Liver (tissue), 10 donors: ENCODE results near the gene RPS23. TPM values are rescaled to one million over a fixed set of nuclear protein-coding genes. Genes with fewer than 3 reads are reported as not detected.

ENCODE experiments used
- DNase-seq: peaks from one replicate; pipeline ENCODE4 v3.0.0-alpha.2; 2017; ENCODE audit warnings: low spot score
- H3K27ac ChIP-seq, 2 donors: one replicate each; pipeline ENCODE4 v1.7.0; 2013; ENCODE audit warnings: inconsistent platforms in 2 of 2, low read length in 2 of 2, control low read depth in 1 of 2, low read depth in 1 of 2, mild to moderate bottlenecking in 1 of 2
- H3K27me3 ChIP-seq, 4 donors: one replicate each; pipeline versions ENCODE4 v1.6.1 to v1.7.0; 2013; ENCODE audit warnings: low read length in 3 of 4, inconsistent platforms in 1 of 4, mild to moderate bottlenecking in 1 of 4, moderate library complexity in 1 of 4; ENCODE audit not compliant: control insufficient read depth in 4 of 4, insufficient read depth in 4 of 4
- H3K36me3 ChIP-seq, 4 donors: one replicate each; pipeline versions ENCODE4 v1.6.1 to v1.7.0; 2013; ENCODE audit warnings: low read length in 3 of 4, mild to moderate bottlenecking in 3 of 4, low read depth in 1 of 4, moderate library complexity in 1 of 4; ENCODE audit not compliant: control insufficient read depth in 4 of 4, insufficient read depth in 3 of 4
- H3K4me1 ChIP-seq, 4 donors: one replicate each; pipeline versions ENCODE4 v1.6.1 to v1.7.0; 2013; ENCODE audit warnings: low read length in 3 of 4, mild to moderate bottlenecking in 3 of 4, moderate library complexity in 1 of 4; ENCODE audit not compliant: control insufficient read depth in 4 of 4, insufficient read depth in 4 of 4
- H3K4me3 ChIP-seq, 3 donors: one replicate each; pipeline versions ENCODE4 v1.6.1 to v1.7.0; 2013; ENCODE audit warnings: low read length in 3 of 3, control low read depth in 1 of 3, low read depth in 1 of 3, mild to moderate bottlenecking in 1 of 3
- H3K9ac ChIP-seq, 2 donors: one replicate each; pipeline ENCODE4 v1.7.0; 2013; ENCODE audit warnings: low read length in 2 of 2, mild to moderate bottlenecking in 2 of 2, moderate library complexity in 2 of 2, control low read depth in 1 of 2, low read depth in 1 of 2
- H3K9me3 ChIP-seq, 4 donors: one replicate each; pipeline versions ENCODE4 v1.6.1 to v1.7.0; 2013; ENCODE audit warnings: low read length in 3 of 4; ENCODE audit not compliant: control insufficient read depth in 4 of 4
- ATF3 ChIP-seq: IDR thresholded peaks from 2 replicates; pipeline ENCODE4 v1.6.1; 2016; ENCODE audit warnings: antibody characterized with exemption
- CTCF ChIP-seq: fragments of 150-350 bp; IDR thresholded peaks from 2 replicates; pipeline ENCODE4 v1.5.1; 2017; ENCODE audit warnings: improper control_type of control experiment, low read depth, low read length; ENCODE audit not compliant: missing input control
- EGR1 ChIP-seq, 2 donors: IDR thresholded peaks; 2 replicates each; pipeline ENCODE4 v1.6.1; 2016 to 2018; ENCODE audit warnings: antibody characterized with exemption in 2 of 2, low read depth in 2 of 2
- FOXA1 ChIP-seq: IDR thresholded peaks from 2 replicates; pipeline ENCODE4 v1.6.1; 2016; ENCODE audit warnings: antibody characterized with exemption
- FOXA2 ChIP-seq: IDR thresholded peaks from 2 replicates; pipeline ENCODE4 v1.6.1; 2016; ENCODE audit warnings: antibody characterized with exemption
- HNF4A ChIP-seq, 2 donors: conservative IDR thresholded peaks; 2 replicates each; pipeline ENCODE4 v1.6.1; 2016; ENCODE audit warnings: antibody characterized with exemption in 2 of 2, mild to moderate bottlenecking in 2 of 2
- HNF4G ChIP-seq: IDR thresholded peaks from 2 replicates; pipeline ENCODE4 v1.6.1; 2016; ENCODE audit warnings: antibody characterized with exemption
- JUND ChIP-seq, 2 donors: IDR thresholded peaks; 2 replicates each; pipeline ENCODE4 v1.6.1; 2016; ENCODE audit warnings: antibody characterized with exemption in 2 of 2
- MAX ChIP-seq: IDR thresholded peaks from 2 replicates; pipeline ENCODE4 v1.6.1; 2016; ENCODE audit warnings: antibody characterized with exemption
- NR2F2 ChIP-seq: IDR thresholded peaks from 2 replicates; pipeline ENCODE4 v1.6.1; 2016; ENCODE audit warnings: antibody characterized with exemption
- RAD21 ChIP-seq, 2 donors: IDR thresholded peaks; 2 replicates each; pipeline ENCODE4 v1.6.1; 2016; ENCODE audit warnings: antibody characterized with exemption in 2 of 2, mild to moderate bottlenecking in 2 of 2
- REST ChIP-seq: IDR thresholded peaks from 2 replicates; pipeline ENCODE4 v1.6.1; 2016; ENCODE audit warnings: antibody characterized with exemption, mild to moderate bottlenecking
- RXRA ChIP-seq, 2 donors: IDR thresholded peaks; 2 replicates each; pipeline ENCODE4 v1.6.1; 2017 to 2018; ENCODE audit warnings: antibody characterized with exemption in 2 of 2, mild to moderate bottlenecking in 1 of 2
- SP1 ChIP-seq: IDR thresholded peaks from 2 replicates; pipeline ENCODE4 v1.6.1; 2018; ENCODE audit warnings: antibody characterized with exemption, mild to moderate bottlenecking
- TAF1 ChIP-seq: conservative IDR thresholded peaks from 2 replicates; pipeline ENCODE4 v1.6.1; 2016; ENCODE audit warnings: antibody characterized with exemption, mild to moderate bottlenecking
- YY1 ChIP-seq: IDR thresholded peaks from 2 replicates; pipeline ENCODE4 v1.6.1; 2016; ENCODE audit warnings: antibody characterized with exemption, mild to moderate bottlenecking
- ZBTB33 ChIP-seq: IDR thresholded peaks from 2 replicates; pipeline ENCODE4 v1.6.1; 2016; ENCODE audit warnings: antibody characterized with exemption
- WGBS: extraction: QIAGEN DNeasy Blood & Tissue Kit; methylation state at CpG from one replicate; pipeline ENCODE4 v1.1.7; 2013; 5-methylcytosine and 5-hydroxymethylcytosine counted together
- polyA plus RNA-seq, 2 donors: library from polyadenylated mRNA; stranded (reverse) in 1 of 2; unstranded in 1 of 2; fragments of 200-250 nt in 1 of 2; fragments of >200 nt in 1 of 2; fragmentation: Nextera tagmentation in 1 of 2; extraction: Ambion mirVana in 1 of 2; gene quantifications; one replicate each; pipeline versions ENCODE4 v1.2.1 to v1.2.3, GENCODE V29; 2013 to 2015
- small RNA-seq: library from RNA; depleted of rRNA; stranded (forward); fragments of <200 nt; gene quantifications from one replicate; pipeline ENCODE3, GENCODE V24; 2014
- total RNA-seq, 2 donors: library from RNA; depleted of rRNA; stranded (reverse); fragments of >200 nt; gene quantifications; one replicate each; pipeline ENCODE4 v1.2.3, GENCODE V29; 2014
- donor health status: healthy.
- donor health status: healthy.
- donor health status: healthy.
- donor health status: healthy.
- donor health status: healthy.

The RPS23 gene
- total and polyA plus RNA-seq, 4 donors: 447 to 1,610 (median 618) TPM

GRCh38 chr5:82225525-82226172 is 52.5 kb downstream of the RPS23 start:
- TF ChIP-seq FOXA1: no peak
- no peak for TF ChIP-seq EGR1 (IDR thresholded peaks at IDR 0.05; ENCODE audit: low read depth in 2 of 2)
- peak; percentile 34 for TF ChIP-seq YY1
- TF ChIP-seq RAD21 (IDR thresholded peaks at IDR 0.05): peak; percentile 92 to 96
- TF ChIP-seq TAF1: no peak
- TF ChIP-seq ZBTB33: no peak
- peak; percentile 83 for TF ChIP-seq CTCF
- no peak for TF ChIP-seq HNF4A (conservative IDR thresholded peaks at IDR 0.05)
- TF ChIP-seq JUND (IDR thresholded peaks at IDR 0.05): no peak
- no peak for TF ChIP-seq RXRA (IDR thresholded peaks at IDR 0.05)
- TF ChIP-seq HNF4G: no peak
- no peak for TF ChIP-seq REST
- TF ChIP-seq FOXA2: no peak
- no peak for TF ChIP-seq SP1
- no peak for TF ChIP-seq MAX
- no peak for TF ChIP-seq NR2F2
- TF ChIP-seq ATF3: no peak
- H3K27me3 ChIP-seq: no peaks in the 10 kb centered on the region
- WGBS: 29% methylated on average over 7 of the region's 7 CpGs

More at GRCh38 chr5:82225525-82226172, 52.5 kb downstream of the RPS23 start:
- H3K9ac ChIP-seq: no peak overlapping the region
- no peaks in the 10 kb centered on the region for H3K4me1 ChIP-seq
- no peak overlapping the region for H3K27ac ChIP-seq
- peak; percentile 73 for DNase-seq
- no peaks in the 10 kb centered on the region for H3K9me3 ChIP-seq
- no peaks in the 10 kb centered on the region for H3K36me3 ChIP-seq
- H3K4me3 ChIP-seq: no peak overlapping the region

Small RNA genes within 50 kb of the gene (small RNA-seq; reads per million reads assigned to genes)
- gene AC010598.1: not detected
